ENCODE results near the gene TMEM126B. TPM values are rescaled to one million over a fixed set of nuclear protein-coding genes. Genes with fewer than 3 reads are reported as not detected.

The TMEM126B gene
- total RNA-seq, 6 experiments from 2014 or later, result 14.3 to 28.5 (median 22.3) TPM

DNA sequence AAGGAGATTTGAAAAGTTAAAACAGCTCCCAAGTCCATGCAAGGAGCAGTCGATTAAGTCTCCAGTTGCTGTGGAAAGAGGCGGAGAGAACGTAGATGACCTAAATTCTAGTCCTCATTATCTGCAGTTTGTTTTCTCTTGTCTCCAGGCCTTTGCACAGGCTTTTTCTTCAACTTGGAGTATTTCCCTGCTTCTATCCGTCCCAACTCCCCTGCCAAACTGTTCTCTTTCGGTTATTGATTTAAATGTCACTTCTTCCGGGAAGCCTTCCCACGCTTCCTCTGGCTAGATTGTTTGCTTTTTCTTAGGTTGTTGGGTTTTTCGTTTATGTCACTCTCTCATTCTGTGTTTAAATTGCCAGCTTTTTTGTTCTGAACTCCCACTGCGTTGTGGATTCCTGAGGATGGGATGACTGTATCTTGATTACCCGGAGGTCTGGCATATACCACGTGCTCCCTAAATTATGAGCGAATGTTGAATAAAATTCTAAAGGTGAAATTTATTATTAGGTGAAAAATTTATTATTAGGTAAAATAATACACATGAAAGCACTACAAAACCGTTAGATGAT lies 463 bp downstream of the TMEM126B start:
- no peak for DNase-seq
- TF ChIP-seq, protein P1, sequence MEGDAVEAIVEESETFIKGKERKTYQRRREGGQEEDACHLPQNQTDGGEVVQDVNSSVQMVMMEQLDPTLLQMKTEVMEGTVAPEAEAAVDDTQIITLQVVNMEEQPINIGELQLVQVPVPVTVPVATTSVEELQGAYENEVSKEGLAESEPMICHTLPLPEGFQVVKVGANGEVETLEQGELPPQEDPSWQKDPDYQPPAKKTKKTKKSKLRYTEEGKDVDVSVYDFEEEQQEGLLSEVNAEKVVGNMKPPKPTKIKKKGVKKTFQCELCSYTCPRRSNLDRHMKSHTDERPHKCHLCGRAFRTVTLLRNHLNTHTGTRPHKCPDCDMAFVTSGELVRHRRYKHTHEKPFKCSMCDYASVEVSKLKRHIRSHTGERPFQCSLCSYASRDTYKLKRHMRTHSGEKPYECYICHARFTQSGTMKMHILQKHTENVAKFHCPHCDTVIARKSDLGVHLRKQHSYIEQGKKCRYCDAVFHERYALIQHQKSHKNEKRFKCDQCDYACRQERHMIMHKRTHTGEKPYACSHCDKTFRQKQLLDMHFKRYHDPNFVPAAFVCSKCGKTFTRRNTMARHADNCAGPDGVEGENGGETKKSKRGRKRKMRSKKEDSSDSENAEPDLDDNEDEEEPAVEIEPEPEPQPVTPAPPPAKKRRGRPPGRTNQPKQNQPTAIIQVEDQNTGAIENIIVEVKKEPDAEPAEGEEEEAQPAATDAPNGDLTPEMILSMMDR (IDR thresholded peaks at IDR 0.05), result no peak
- TF ChIP-seq POLR2A (IDR thresholded peaks at IDR 0.05), result no peak
- WGBS (ENCODE audit: insufficient coverage, low coverage, low lambda C conversion rate, missing lambda C conversion rate), result 1% methylated on average over 13 of the region's 13 CpGs
- ATAC-seq, result peak; percentile 16 to 31 (median 26)
- Histone ChIP-seq H3K27ac (peak overlapping the region; percentile 52 to 82 (median 72)), H3K9me3 (no peaks in the 10 kb centered on the region), H3K4me1 (peaks cover 0 to 20% (median 0%) of the 10 kb centered on the region in 4 donors), H3K36me3 (no peaks in the 10 kb centered on the region), H3K27me3 (no peaks in the 10 kb centered on the region), H3K4me3 (peak overlapping the region; percentile 63 to 75 (median 66))
- intact Hi-C loops (cut with DNase I), result no loop called here

DNA sequence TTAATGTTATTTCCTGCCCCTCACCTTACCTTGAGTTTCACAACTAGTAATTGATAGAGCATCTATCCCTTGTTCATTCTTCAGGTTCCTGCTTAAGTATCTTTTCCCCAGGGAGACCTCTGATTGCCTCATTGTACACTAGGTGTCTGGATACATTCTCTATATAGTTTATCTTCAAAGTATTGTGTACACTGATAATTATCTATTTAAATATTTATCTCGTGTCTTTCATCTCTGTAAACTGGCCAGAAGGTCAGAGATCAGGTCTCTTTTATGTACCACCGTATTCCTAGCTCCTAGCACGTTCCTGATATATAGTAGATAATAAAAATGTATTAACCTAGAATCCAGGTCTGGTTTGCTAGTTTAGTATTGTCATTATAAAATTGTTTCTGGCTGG lies 6.4 kb downstream of the TMEM126B start:
- Histone ChIP-seq H3K4me1 (peaks cover 0 to 4% (median 0%) of the 10 kb centered on the region in 4 donors), H3K4me3 (no peak overlapping the region), H3K27ac (no peak overlapping the region), H3K27me3 (no peaks in the 10 kb centered on the region), H3K36me3 (peaks cover 0 to 23% (median 3%) of the 10 kb centered on the region in 4 donors), H3K9me3 (no peaks in the 10 kb centered on the region)
- no peak for DNase-seq
- 52% methylated on average over 3 of the region's 3 CpGs for WGBS (ENCODE audit: insufficient coverage, low coverage, low lambda C conversion rate, missing lambda C conversion rate)
- intact Hi-C loops (cut with DNase I), result no loop called here
- no peak for TF ChIP-seq POLR2A (IDR thresholded peaks at IDR 0.05)
- TF ChIP-seq, protein P1 (IDR thresholded peaks at IDR 0.05), result no peak
- ATAC-seq, result no peak

- Histone ChIP-seq H3K9me3 (no peaks in the 10 kb centered on the region), H3K4me1 (peaks cover 0 to under 1% (median 0%) of the 10 kb centered on the region in 4 donors), H3K4me3 (no peak overlapping the region), H3K36me3 (no peaks in the 10 kb centered on the region), H3K27ac (no peak overlapping the region), H3K27me3 (no peaks in the 10 kb centered on the region)
- DNase-seq, result no peak
- 20% methylated on average over 2 of the region's 2 CpGs for WGBS (ENCODE audit: insufficient coverage, low coverage, low lambda C conversion rate, missing lambda C conversion rate)
- no peak for TF ChIP-seq POLR2A (IDR thresholded peaks at IDR 0.05)
- TF ChIP-seq, protein P1 (IDR thresholded peaks at IDR 0.05), result no peak
- intact Hi-C loops (cut with DNase I), result no loop called here
- ATAC-seq, result no peak
These were observed 14.8 kb downstream of the TMEM126B start for GRCh38 chr11:85643191-85643614.

GRCh38 chr11:85647078-85647477 lies 18.7 kb downstream of the TMEM126B start:
- H3K4me3 ChIP-seq, result peak overlapping the region; percentile 50 to 71 (median 70)
- TF ChIP-seq, protein P1 (IDR thresholded peaks at IDR 0.05), result no peak
- no peak for TF ChIP-seq POLR2A (IDR thresholded peaks at IDR 0.05)
- no peaks in the 10 kb centered on the region for H3K27me3 ChIP-seq
- peak overlapping the region; percentile 12 to 65 (median 63) for H3K27ac ChIP-seq
- ATAC-seq (no peak), DNase-seq (no peak)
- peaks cover 0 to 11% (median 3%) of the 10 kb centered on the region in 4 donors for H3K4me1 ChIP-seq
- 19% methylated on average over 2 of the region's 2 CpGs for WGBS (ENCODE audit: insufficient coverage, low coverage, low lambda C conversion rate, missing lambda C conversion rate)
- H3K9me3 ChIP-seq, result no peaks in the 10 kb centered on the region
- H3K36me3 ChIP-seq, result no peaks in the 10 kb centered on the region
- intact Hi-C loops (cut with DNase I), result no loop called here
